Neural progenitor cell (in vitro differentiated cells): ENCODE results near the gene CA14.
A peak's percentile ranks its signal among the peaks of the same experiment; 100 is the strongest.

ENCODE experiments used
- EZH2 ChIP-seq: fragments of 200-600 bp; sonication (generic); IDR thresholded peaks from 2 replicates; pipeline ENCODE4 v1.6.1; 2017; ENCODE audit warnings: antibody characterized with exemption, mild to moderate bottlenecking, moderate library complexity
- EZH2phosphoT487 ChIP-seq: fragments of 200-600 bp; sonication (generic); IDR thresholded peaks from 2 replicates; pipeline ENCODE4 v1.6.1; 2017; ENCODE audit warnings: antibody characterized with exemption
- TF ChIP-seq, protein P1 (sequence below): fragments of 200-600 bp; sonication (generic); IDR thresholded peaks from 2 replicates; pipeline ENCODE4 v1.5.1; 2017; ENCODE audit warnings: antibody characterized with exemption, mild to moderate bottlenecking

- TF ChIP-seq, protein P1, sequence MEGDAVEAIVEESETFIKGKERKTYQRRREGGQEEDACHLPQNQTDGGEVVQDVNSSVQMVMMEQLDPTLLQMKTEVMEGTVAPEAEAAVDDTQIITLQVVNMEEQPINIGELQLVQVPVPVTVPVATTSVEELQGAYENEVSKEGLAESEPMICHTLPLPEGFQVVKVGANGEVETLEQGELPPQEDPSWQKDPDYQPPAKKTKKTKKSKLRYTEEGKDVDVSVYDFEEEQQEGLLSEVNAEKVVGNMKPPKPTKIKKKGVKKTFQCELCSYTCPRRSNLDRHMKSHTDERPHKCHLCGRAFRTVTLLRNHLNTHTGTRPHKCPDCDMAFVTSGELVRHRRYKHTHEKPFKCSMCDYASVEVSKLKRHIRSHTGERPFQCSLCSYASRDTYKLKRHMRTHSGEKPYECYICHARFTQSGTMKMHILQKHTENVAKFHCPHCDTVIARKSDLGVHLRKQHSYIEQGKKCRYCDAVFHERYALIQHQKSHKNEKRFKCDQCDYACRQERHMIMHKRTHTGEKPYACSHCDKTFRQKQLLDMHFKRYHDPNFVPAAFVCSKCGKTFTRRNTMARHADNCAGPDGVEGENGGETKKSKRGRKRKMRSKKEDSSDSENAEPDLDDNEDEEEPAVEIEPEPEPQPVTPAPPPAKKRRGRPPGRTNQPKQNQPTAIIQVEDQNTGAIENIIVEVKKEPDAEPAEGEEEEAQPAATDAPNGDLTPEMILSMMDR: peak; percentile 77
- no peak for TF ChIP-seq EZH2phosphoT487
- TF ChIP-seq EZH2: no peak
These were observed 23.7 kb downstream of the CA14 start for GRCh38 chr1:150281221-150281757.
